K562 (cell line): ENCODE results near the gene SIRPB2. TPM values are rescaled to one million over a fixed set of nuclear protein-coding genes. Genes with fewer than 3 reads are reported as not detected.

Source experiments
- BRF1 ChIP-seq: IDR thresholded peaks from 3 replicates; pipeline ENCODE4 v1.6.1; 2011; ENCODE audit warnings: borderline replicate concordance, mild to moderate bottlenecking; ENCODE audit not compliant: insufficient read length; ENCODE audit errors: extremely low read depth
- CBFA2T2 ChIP-seq: fragments of 450-650 bp; conservative IDR thresholded peaks from 2 replicates; pipeline ENCODE4 v1.6.1; 2017; ENCODE audit warnings: mild to moderate bottlenecking
- CREBBP ChIP-seq: IDR thresholded peaks from one replicate; pipeline ENCODE4 v1.6.1; 2012; ENCODE audit warnings: low read depth, mild to moderate bottlenecking, control low read depth, inconsistent platforms, low read length
- HDAC2 ChIP-seq: fragments of 450-650 bp; IDR thresholded peaks from 2 replicates; pipeline ENCODE4 v1.6.1; 2016; ENCODE audit warnings: mild to moderate bottlenecking
- HOMEZ ChIP-seq: fragments of 250-450 bp; sonication (Bioruptor Pico); IDR thresholded peaks from 2 replicates; pipeline ENCODE4 v1.4.0; 2020; ENCODE audit warnings: mild to moderate bottlenecking, moderate library complexity
- RREB1 ChIP-seq: fragments of 250-450 bp; sonication (Bioruptor Pico); IDR thresholded peaks from 2 replicates; pipeline ENCODE4 v1.4.0; 2020
- RUNX1 ChIP-seq: sonication (generic); IDR thresholded peaks from 2 replicates; pipeline ENCODE4 v1.6.1; 2016; ENCODE audit warnings: antibody characterized with exemption, low read depth
- SMAD2 ChIP-seq: fragments of 150-350 bp; IDR thresholded peaks from 2 replicates; pipeline ENCODE4 v1.6.1; 2014; ENCODE audit warnings: low read depth, mild to moderate bottlenecking, low read length
- SMC3 ChIP-seq: conservative IDR thresholded peaks from 2 replicates; pipeline ENCODE4 v1.6.1; 2011; ENCODE audit warnings: low read depth, low read length, improper control_type of control experiment; ENCODE audit not compliant: insufficient read depth
- SUPT5H ChIP-seq: fragments of 450-650 bp; IDR thresholded peaks from 2 replicates; pipeline ENCODE4 v1.6.1; 2016
- TAF1 ChIP-seq: IDR thresholded peaks from 2 replicates; pipeline ENCODE4 v1.6.1; 2011; ENCODE audit warnings: mild to moderate bottlenecking, low read length, moderate library complexity; ENCODE audit not compliant: insufficient read depth, control insufficient read depth, severe bottlenecking; ENCODE audit errors: extremely low read depth
- ZC3H11A ChIP-seq: IDR thresholded peaks from 2 replicates; pipeline ENCODE4 v1.6.1; 2012; ENCODE audit warnings: low read depth, low read length, improper control_type of control experiment
- ZFP1 ChIP-seq: fragments of 450-650 bp; formaldehyde crosslinking; IDR thresholded peaks from 2 replicates; pipeline ENCODE4 v1.4.0; 2020; ENCODE audit warnings: mild to moderate bottlenecking, mixed read lengths
- ZNF263 ChIP-seq: sonication (generic); formaldehyde crosslinking; IDR thresholded peaks from 2 replicates; pipeline ENCODE4 v1.8.0; 2022; ENCODE audit warnings: mild to moderate bottlenecking, missing genetic modification reagents, borderline replicate concordance
- ZNF740 ChIP-seq, 3 experiments: fragments of 200-800 bp in 1 of 3; sonication (Bioruptor generic) in 1 of 3; sonication (generic) in 1 of 3; formaldehyde crosslinking in 1 of 3; IDR thresholded peaks; 2 replicates each; pipeline versions ENCODE4 v1.6.1 to v1.8.0; 2016 to 2022; ENCODE audit warnings: mild to moderate bottlenecking in 2 of 3, missing compliant biosample characterization in 2 of 3, missing genetic modification characterization in 2 of 3, missing genetic modification reagents in 1 of 3
- polyA plus RNA-seq, 8 experiments: library from polyadenylated mRNA; depleted of rRNA in 4 of 8; stranded (reverse) in 5 of 8; unstranded in 3 of 8; fragments of >200 nt; fragmentation: Nextera tagmentation in 2 of 8; fragmentation: Illumina TruSeq in 1 of 8; extraction: Ambion mirVana in 2 of 8; extraction: Trizol in 1 of 8; gene quantifications; 2 replicates each; pipeline versions ENCODE4 v1.2.1 to v1.2.3, GENCODE V29; 2011 to 2014; ENCODE audit warnings: inconsistent platforms in 1 of 8, missing spikeins in 1 of 8
- total RNA-seq, 7 experiments: library from RNA; depleted of rRNA in 6 of 7; stranded (reverse); fragments of >200 nt in 6 of 7; fragmentation: Illumina TruSeq in 2 of 7; extraction: Trizol in 2 of 7; gene quantifications; 2 replicates each; pipeline versions ENCODE4 v1.2.1 to v1.2.3, GENCODE V29; 2011 to 2021; ENCODE audit warnings: low replicate concordance in 1 of 7
- TF ChIP-seq, protein P1 (sequence below): IDR thresholded peaks from 2 replicates; pipeline ENCODE4 v1.6.1; 2016; ENCODE audit warnings: missing genetic modification characterization, missing compliant biosample characterization

Gene SIRPB2
- total and polyA plus RNA-seq, 9 of the 15 experiments (the other 6 are each of a cell fraction or from before 2014, with no cell fraction given): 0.07 TPM; not detected in 7

DNA sequence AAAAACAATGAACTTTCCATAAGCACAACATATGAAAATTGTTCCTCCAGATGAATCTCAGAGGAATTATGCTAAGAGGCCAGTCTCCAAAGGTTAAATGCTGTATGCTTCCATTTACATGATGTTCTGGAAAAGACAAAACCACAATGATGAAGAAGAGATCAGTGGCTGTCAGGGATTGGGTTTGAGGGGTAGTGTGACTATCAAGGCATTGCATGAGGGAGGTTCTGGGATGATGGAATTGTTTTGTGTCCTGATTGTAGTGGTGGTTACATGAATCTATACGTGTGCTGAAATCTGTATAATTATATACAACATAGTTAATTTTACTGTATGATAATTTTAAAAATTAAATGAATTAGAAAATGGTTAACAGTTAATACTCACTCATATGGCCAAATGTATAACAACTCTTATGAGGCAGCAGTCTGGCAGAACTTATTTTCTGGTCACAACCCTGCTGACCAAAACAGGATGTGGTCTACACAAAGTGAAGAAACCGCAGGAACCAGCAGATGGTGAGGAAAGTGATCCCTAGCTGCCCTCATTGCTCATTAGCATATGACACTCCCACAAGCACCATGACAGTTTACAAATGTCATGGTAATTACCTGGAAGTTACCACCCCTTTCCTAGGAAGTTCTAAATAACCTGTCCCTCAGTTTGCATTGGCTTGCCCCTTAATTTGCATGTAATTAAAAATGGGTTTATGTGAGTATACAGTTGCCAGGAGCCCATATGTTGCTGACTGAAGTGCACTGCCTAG lies 56.5 kb downstream of the SIRPB2 start (continued):
- TF ChIP-seq SMC3: no peak
- no peak for TF ChIP-seq HDAC2
- TF ChIP-seq SMAD2: no peak
- no peak for TF ChIP-seq ZC3H11A
- no peak; the same call in 1 of the 2 replicates for TF ChIP-seq RUNX1
- TF ChIP-seq CREBBP: no peak
- TF ChIP-seq BRF1: no peak
- TF ChIP-seq SUPT5H: no peak
- TF ChIP-seq RREB1 (CRISPR knock-in tag): no peak
- no peak for TF ChIP-seq ZNF740 (CRISPR knock-in tag; IDR thresholded peaks at IDR 0.05)
- TF ChIP-seq ZNF740 (tag; IDR thresholded peaks at IDR 0.05): no peak
- no peak for TF ChIP-seq ZNF263 (CRISPR knock-in tag)
- TF ChIP-seq TAF1: no peak
- TF ChIP-seq CBFA2T2: no peak; the same call in 1 of the 2 replicates
- TF ChIP-seq HOMEZ (CRISPR knock-in tag): no peak
- TF ChIP-seq, protein P1, sequence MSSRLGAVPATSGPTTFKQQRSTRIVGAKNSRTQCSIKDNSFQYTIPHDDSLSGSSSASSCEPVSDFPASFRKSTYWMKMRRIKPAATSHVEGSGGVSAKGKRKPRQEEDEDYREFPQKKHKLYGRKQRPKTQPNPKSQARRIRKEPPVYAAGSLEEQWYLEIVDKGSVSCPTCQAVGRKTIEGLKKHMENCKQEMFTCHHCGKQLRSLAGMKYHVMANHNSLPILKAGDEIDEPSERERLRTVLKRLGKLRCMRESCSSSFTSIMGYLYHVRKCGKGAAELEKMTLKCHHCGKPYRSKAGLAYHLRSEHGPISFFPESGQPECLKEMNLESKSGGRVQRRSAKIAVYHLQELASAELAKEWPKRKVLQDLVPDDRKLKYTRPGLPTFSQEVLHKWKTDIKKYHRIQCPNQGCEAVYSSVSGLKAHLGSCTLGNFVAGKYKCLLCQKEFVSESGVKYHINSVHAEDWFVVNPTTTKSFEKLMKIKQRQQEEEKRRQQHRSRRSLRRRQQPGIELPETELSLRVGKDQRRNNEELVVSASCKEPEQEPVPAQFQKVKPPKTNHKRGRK (tag): no peak
- TF ChIP-seq ZFP1 (CRISPR knock-in tag): no peak
